ENCODE measurements around the gene GMPR. TPM values are rescaled to one million over a fixed set of nuclear protein-coding genes. Genes with fewer than 3 reads are reported as not detected.

GMPR gene
- total and polyA plus RNA-seq, 12 donors: 17.0 to 49.1 (median 26.3) TPM

GRCh38 chr6:16253399-16254144, 15.2 kb downstream of the GMPR start:
- whole genome bisulfite sequencing, 4 donors: 94 to 95% (median 95%) methylated on average over 10 of the region's 10 CpGs
- Histone ChIP-seq H3K4me3 (no peak overlapping the region), H3K9me3 (replicated peaks in 1 of 3) (no peaks in the 10 kb centered on the region)

GRCh38 chr6:16254535-16254934, 16.1 kb downstream of the GMPR start:
- intact Hi-C loops (cut with DNase I): no loop called here
- WGBS, 4 donors: 94 to 98% (median 96%) methylated on average over 9 of the region's 9 CpGs
- Histone ChIP-seq H3K27me3 (no peaks in the 10 kb centered on the region), H3K9me3 (replicated peaks in 1 of 3) (no peaks in the 10 kb centered on the region), H3K4me3 (no peak overlapping the region), H3K36me3 (replicated peaks in 1 of 2) (no peaks in the 10 kb centered on the region), H3K4me1 (replicated peaks in 1 of 2) (no peaks in the 10 kb centered on the region), H3K27ac (no peak overlapping the region)
- TF ChIP-seq CTCF (IDR thresholded peaks at IDR 0.05) (no peak), POLR2A (IDR thresholded peaks at IDR 0.05) (no peak)
- no peak for DNase-seq

More at GRCh38 chr6:16253399-16254144, 15.2 kb downstream of the GMPR start:
- Histone ChIP-seq H3K36me3 (replicated peaks in 1 of 2) (no peaks in the 10 kb centered on the region), H3K27ac (no peak overlapping the region), H3K4me1 (replicated peaks in 1 of 2) (no peaks in the 10 kb centered on the region), H3K27me3 (no peaks in the 10 kb centered on the region)
- TF ChIP-seq CTCF (IDR thresholded peaks at IDR 0.05) (no peak), POLR2A (IDR thresholded peaks at IDR 0.05) (no peak)
- DNase-seq: no peak
- intact Hi-C loops (cut with DNase I): no loop called here

- no peak for TF ChIP-seq CTCF (IDR thresholded peaks at IDR 0.05)
- no peak for TF ChIP-seq POLR2A (IDR thresholded peaks at IDR 0.05)
- Histone ChIP-seq H3K4me1 (replicated peaks in 1 of 2) (no peaks in the 10 kb centered on the region), H3K36me3 (replicated peaks in 1 of 2) (no peaks in the 10 kb centered on the region), H3K9me3 (replicated peaks in 1 of 3) (no peaks in the 10 kb centered on the region), H3K27ac (no peak overlapping the region), H3K4me3 (no peak overlapping the region), H3K27me3 (no peaks in the 10 kb centered on the region)
- intact Hi-C loops (cut with DNase I): no loop called here
- DNase-seq: no peak
- WGBS, 4 donors: 88 to 100% (median 99%) methylated on average over 2 of the region's 2 CpGs
Measured at GRCh38 chr6:16256781-16257180, 18.4 kb downstream of the GMPR start.

- WGBS, 4 donors: 59 to 67% (median 62%) methylated on average over 6 to 7 of the region's 7 CpGs
- intact Hi-C loops (cut with DNase I): no loop called here
- Histone ChIP-seq H3K4me1 (replicated peaks in 1 of 2) (no peaks in the 10 kb centered on the region), H3K27me3 (no peaks in the 10 kb centered on the region), H3K4me3 (no peak overlapping the region), H3K36me3 (replicated peaks in 1 of 2) (no peaks in the 10 kb centered on the region), H3K9me3 (replicated peaks in 1 of 3) (no peaks in the 10 kb centered on the region), H3K27ac (peak overlapping the region in 1 of 5 donors; percentile 10)
- peak in 1 of 7 donors; percentile 16 for DNase-seq
- TF ChIP-seq POLR2A (IDR thresholded peaks at IDR 0.05): no peak
- no peak for TF ChIP-seq CTCF (IDR thresholded peaks at IDR 0.05)
Measured at GRCh38 chr6:16257999-16258708, 19.8 kb downstream of the GMPR start.

Data from adrenal gland (tissue), 12 donors.